ENCODE measurements around the gene ACACA. TPM values are rescaled to one million over a fixed set of nuclear protein-coding genes. Genes with fewer than 3 reads are reported as not detected.

The ACACA gene
- total RNA-seq, 2 donors from 2014 or later = 41.9 to 126 TPM

DNA sequence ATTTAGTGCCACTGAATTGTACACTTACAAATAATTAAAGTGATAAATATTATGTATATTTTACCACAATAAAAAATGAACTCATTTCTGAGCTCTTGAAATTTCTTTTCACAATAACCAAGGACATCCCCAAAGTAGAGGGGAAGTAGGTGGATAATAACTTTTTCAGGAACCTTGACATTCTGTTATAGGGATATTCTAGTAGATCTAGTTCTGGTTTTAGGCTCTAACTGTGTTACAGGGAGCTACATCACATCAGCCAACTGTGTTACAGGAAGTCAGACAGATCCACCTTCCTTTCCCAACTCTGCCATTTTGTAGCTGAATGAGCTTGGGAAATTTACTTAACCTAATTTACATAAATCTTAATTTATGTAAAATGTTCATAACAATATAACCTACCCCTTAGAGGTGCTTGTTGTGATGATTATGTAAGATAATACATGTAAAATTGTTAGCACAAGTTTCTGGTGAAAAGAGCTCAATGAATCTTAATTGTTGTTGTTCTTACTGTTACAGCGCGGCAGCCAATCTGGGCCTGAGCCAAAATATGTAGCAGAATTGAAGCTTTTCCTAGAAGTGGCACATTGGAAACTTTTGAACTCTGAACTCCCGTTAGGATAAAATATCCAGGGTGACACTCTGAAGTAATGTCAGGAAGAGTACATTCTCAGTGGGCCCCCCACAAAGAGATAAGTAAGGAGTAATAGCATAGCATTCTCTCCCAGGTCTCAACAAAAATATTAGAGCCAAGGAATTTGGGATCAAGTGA is 288.1 kb downstream of the ACACA start:
- ATAC-seq = no peak
- no peaks in the 10 kb centered on the region for H3K36me3 Mint-ChIP-seq
- no peaks in the 10 kb centered on the region for H3K4me1 Mint-ChIP-seq (ENCODE audit: low read depth in 2 of 2)

DNA sequence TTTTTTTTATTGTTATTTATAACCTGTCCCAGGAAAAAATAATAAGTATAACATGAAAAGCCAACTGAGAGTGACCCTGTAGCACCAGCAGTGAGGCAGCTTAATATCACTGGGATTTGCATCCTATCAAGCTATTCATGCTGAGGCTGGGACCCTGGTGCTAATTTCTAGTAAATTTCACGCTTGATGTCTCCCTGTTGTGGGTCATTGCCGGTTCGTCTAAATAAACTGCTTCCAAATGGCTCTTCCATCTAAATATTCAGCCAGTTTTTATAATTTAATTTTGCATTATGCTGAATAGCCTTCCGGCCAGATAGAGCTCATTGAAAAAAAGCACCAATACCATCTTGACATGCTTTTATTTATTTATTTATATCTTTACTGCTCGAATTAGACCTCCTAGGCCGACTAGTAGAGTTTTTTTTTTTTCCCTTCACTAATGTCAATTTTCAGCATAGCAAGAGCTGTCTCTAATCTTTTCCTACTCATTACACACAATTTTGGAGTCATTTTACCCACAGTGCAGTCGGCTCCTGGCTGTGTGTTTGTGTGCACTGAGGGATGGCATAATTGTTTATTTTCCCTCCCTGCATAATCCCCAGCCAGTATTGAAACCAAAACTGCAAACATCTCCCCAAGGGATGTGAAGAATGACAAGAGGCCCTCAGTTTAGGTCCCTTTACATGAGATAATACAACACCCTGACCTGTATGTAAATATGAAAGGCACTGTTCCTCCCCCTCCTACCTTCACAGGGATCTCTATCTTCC is 289.1 kb downstream of the ACACA start:
- Mint-ChIP-seq H3K27me3 (no peaks in the 10 kb centered on the region), H3K4me3 (no peak overlapping the region), H3K9me3 (no peaks in the 10 kb centered on the region), H3K36me3 (no peaks in the 10 kb centered on the region), H3K27ac (no peak overlapping the region), H3K4me1 (ENCODE audit: low read depth in 2 of 2) (no peaks in the 10 kb centered on the region)
- ATAC-seq = no peak
- DNase-seq (ENCODE audit: low spot score) = no peak

More for the DNA sequence above, 288.1 kb downstream of the ACACA start:
- no peak overlapping the region for H3K4me3 Mint-ChIP-seq
- DNase-seq (ENCODE audit: low spot score) = no peak
- no peaks in the 10 kb centered on the region for H3K9me3 Mint-ChIP-seq
- H3K27ac Mint-ChIP-seq = no peak overlapping the region
- no peaks in the 10 kb centered on the region for H3K27me3 Mint-ChIP-seq

DNA sequence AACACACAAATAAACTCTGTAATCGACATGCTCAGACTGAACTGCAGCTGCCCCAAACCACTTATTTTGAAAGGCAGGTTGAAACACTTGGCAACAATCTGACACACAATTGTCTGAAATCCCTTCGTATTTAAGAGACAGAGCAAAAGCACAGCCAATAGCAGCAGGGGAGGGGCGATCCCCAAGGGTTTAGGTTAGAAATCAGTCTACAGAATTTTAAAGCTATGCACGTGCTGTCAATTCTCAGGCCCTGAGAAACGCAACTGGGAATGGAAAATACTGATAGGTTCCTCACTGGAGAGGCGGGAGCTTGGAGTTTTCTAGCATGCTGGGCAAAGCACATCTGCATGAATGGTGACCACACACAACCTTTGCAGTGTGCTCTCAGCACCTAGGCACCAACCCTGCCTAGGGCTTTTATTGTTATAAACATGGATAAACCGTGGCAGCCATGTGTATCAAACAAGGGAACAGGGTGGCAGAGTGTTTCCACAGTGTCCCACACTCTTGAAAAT is 289.9 kb downstream of the ACACA start:
- H3K4me3 Mint-ChIP-seq = no peak overlapping the region
- no peaks in the 10 kb centered on the region for H3K36me3 Mint-ChIP-seq
- DNase-seq (ENCODE audit: low spot score) (no peak), ATAC-seq (no peak)
- no peak overlapping the region for H3K27ac Mint-ChIP-seq
- H3K9me3 Mint-ChIP-seq = no peaks in the 10 kb centered on the region
- no peaks in the 10 kb centered on the region for H3K4me1 Mint-ChIP-seq (ENCODE audit: low read depth in 2 of 2)
- no peaks in the 10 kb centered on the region for H3K27me3 Mint-ChIP-seq

DNA sequence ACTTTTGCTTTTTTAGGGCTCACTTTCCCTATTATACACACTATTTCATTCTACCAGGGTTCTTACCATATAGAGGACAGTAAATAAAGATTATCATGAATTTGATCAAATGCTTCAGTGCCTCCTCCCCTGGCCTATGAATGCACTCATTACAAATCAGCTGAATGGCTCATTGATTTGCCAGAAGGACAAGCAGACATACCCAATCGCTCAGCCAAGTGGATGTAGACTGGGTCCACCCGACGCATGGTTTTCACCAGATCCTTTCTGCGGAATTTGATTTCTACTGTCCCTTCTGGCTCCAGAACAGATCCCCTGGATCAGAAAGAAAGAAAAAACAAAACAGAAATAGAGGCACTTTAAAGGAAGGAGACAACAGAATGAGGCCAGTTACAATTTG is 295.3 kb downstream of the ACACA start:
- Mint-ChIP-seq H3K4me3 (no peak overlapping the region), H3K9me3 (no peaks in the 10 kb centered on the region), H3K27me3 (no peaks in the 10 kb centered on the region), H3K4me1 (ENCODE audit: low read depth in 2 of 2) (no peaks in the 10 kb centered on the region), H3K27ac (no peak overlapping the region), H3K36me3 (peaks cover 7% of the 10 kb centered on the region)
- ATAC-seq (no peak), DNase-seq (ENCODE audit: low spot score) (no peak)

DNA sequence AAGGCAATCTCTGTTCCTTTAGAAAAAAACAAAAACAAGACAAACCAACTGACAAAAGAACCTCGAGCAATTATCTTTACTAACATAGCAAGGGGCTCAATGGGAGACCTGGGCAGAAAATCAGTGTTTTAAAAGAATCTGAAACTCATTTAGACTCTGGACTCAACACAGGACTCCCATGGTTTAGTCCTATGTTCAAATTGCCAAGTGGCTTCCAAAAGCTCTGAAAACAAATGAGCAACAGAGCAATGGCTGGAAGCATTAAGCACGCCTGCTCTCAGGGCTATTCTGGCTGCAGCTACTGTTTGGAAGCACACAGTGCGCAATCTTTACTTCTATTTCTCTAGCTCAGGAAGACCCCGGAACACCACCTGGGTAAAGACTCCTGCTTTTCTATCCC is 295.9 kb downstream of the ACACA start:
- Mint-ChIP-seq H3K27me3 (no peaks in the 10 kb centered on the region), H3K36me3 (peaks cover 7% of the 10 kb centered on the region), H3K27ac (no peak overlapping the region)

DNA sequence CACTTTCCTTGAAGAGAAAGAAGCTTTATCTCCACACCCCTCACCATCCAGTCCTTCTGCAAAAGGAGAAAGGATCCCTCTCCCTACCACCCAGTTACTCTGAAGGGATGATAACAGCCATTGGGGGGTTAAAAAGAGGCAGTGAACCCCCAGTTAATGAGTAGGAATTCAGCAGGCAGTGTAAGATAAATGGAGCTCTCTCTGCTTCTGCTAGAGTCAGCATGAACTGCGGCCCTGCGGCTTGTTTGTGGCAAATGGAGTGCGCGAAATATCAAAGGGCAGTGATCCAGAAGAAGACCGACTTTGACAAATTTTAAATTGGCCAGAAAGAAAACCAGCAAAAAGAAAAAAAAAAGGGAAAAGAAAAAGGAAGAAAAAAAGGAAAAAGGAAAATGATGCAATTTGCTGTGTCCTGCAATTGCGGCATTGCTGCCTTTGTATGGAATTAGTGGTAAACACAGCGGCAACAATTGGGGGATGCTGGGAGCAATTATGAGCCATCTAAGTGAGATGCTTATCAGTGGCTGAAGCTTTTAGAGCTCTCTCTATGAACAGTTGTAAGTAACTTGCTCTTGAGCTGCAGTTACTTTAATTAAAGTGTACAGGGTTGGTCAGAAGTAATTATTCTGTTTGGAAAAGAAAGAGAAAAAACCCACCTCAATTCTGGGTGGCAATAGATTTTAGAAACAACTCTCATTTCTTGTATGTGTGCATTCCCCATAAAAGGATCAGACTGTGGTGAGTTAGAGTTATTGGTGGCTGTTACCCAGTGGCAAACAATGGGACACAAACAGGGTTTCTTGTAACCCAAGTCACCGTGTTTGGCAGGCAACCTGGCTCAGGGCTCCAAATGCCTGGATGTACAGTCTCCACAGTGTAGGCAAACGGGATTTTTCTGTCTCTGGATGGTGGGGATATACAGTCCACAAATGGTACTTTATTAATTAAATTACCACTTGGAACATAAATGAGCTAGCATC is 296.6 kb downstream of the ACACA start:
- DNase-seq (ENCODE audit: low spot score) (no peak), ATAC-seq (no peak)
- Mint-ChIP-seq H3K4me3 (no peak overlapping the region), H3K9me3 (no peaks in the 10 kb centered on the region), H3K27me3 (no peaks in the 10 kb centered on the region), H3K4me1 (ENCODE audit: low read depth in 2 of 2) (no peaks in the 10 kb centered on the region), H3K27ac (no peak overlapping the region), H3K36me3 (peaks cover 7% of the 10 kb centered on the region)

More for the DNA sequence above, 295.9 kb downstream of the ACACA start:
- H3K9me3 Mint-ChIP-seq = no peaks in the 10 kb centered on the region
- H3K4me1 Mint-ChIP-seq (ENCODE audit: low read depth in 2 of 2) = no peaks in the 10 kb centered on the region
- ATAC-seq = no peak
- DNase-seq (ENCODE audit: low spot score) = no peak
- H3K4me3 Mint-ChIP-seq = no peak overlapping the region

DNA sequence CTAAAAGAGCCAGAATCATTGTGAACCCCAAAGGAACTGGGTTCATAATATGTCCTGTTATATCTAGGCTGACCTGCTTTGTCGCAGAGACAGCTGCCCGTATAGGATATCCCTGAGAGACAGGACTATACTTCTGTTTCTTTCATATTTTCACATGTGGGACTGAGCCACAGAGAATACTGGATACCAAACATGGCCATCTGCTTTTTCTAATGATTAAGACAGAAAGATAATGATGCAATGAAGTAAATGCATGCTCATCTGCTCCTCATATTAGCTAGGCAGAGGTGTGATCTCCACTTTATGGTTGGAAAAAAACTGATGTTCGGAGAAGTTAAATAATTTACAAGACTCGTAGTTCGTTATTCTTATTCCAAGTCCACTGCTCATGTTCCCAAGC is 297.5 kb downstream of the ACACA start:
- ATAC-seq (no peak), DNase-seq (ENCODE audit: low spot score) (no peak)
- H3K9me3 Mint-ChIP-seq = no peaks in the 10 kb centered on the region
- peaks cover 7% of the 10 kb centered on the region for H3K36me3 Mint-ChIP-seq
- H3K27me3 Mint-ChIP-seq = no peaks in the 10 kb centered on the region
- no peak overlapping the region for H3K27ac Mint-ChIP-seq
- H3K4me1 Mint-ChIP-seq (ENCODE audit: low read depth in 2 of 2) = no peaks in the 10 kb centered on the region
- no peak overlapping the region for H3K4me3 Mint-ChIP-seq

DNA sequence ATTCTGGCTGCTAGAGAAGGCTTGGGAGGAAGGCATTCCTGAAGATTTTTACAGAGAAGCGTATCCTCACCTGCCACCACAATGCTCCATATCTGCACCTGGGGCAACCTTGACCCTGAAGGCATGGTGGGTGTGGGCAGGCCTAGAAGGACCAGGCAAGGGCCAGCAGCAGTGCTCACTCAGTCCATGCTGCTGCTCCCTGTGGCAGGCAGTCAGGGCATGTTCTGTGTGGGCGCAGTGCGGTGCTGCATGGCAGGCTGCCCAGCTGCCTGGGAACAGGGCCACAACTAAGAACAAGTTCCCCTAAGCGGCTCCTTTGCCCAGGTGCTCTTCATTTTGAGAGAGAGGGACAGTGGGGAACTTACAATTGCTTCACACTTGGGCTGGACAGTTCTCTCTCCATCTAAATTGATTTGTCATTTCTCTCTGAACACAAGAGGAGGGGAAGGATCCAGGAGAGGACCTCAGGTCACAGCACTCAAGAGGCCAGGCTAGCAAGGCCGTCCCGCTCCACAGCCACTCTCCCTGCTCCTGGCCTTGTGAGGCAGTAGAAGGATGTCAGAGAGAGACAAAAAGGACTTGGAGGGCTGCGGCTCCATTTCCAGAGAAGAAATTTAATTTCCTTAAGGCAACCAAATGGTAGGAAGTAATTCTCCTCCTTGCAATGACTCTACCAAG is 299.1 kb downstream of the ACACA start:
- Mint-ChIP-seq H3K4me3 (no peak overlapping the region), H3K27me3 (no peaks in the 10 kb centered on the region), H3K36me3 (peaks cover 7% of the 10 kb centered on the region), H3K27ac (no peak overlapping the region), H3K9me3 (no peaks in the 10 kb centered on the region), H3K4me1 (ENCODE audit: low read depth in 2 of 2) (no peaks in the 10 kb centered on the region)
- DNase-seq (ENCODE audit: low spot score) (no peak), ATAC-seq (peak in 1 of 2 donors; percentile 53)

DNA sequence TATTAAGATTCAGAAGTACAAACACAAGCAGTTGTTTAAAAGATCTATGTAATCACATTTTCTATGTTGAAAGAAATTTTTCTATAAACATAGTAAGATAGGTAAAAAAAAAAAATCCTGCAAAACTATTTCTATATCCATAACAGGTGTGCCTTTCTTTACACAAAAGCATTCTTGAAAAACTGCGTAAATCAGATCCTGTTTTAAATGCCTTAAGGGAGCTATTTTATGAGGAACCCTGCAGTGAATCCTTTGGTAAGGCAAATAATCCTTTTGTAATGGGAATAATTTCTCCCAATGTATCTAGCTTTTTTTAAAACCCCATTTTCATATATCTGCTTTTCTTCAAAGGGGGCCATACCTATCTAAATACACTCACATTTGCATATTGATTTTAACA is 300.6 kb downstream of the ACACA start:
- Mint-ChIP-seq H3K4me3 (no peak overlapping the region), H3K4me1 (ENCODE audit: low read depth in 2 of 2) (no peaks in the 10 kb centered on the region), H3K27ac (no peak overlapping the region)

DNA sequence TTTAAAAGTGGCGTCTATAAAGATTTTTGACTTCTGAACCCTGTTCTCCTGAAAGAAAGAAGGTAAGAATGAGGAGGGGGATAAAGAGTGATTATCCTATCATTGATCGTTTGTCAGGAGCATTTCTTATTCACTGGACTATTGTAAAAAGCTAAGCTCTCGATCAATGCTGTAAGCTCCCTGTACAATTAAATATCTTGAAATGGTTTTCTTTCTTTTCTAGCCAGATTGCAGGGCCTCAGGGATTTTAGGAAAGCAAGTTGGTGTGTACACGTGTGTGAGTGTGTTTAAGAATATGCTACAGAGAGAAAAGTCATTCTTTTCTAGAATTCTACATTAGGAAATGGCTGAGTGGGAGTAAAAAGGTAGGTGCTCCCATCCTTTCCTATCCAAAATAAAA is 303.4 kb downstream of the ACACA start:
- no peak for DNase-seq (ENCODE audit: low spot score)
- Mint-ChIP-seq H3K9me3 (no peaks in the 10 kb centered on the region), H3K4me3 (no peak overlapping the region), H3K4me1 (ENCODE audit: low read depth in 2 of 2) (no peaks in the 10 kb centered on the region), H3K27ac (no peak overlapping the region), H3K36me3 (no peaks in the 10 kb centered on the region), H3K27me3 (no peaks in the 10 kb centered on the region)
- no peak for ATAC-seq

More for the DNA sequence above, 300.6 kb downstream of the ACACA start:
- Mint-ChIP-seq H3K36me3 (peaks cover 7% of the 10 kb centered on the region), H3K27me3 (no peaks in the 10 kb centered on the region), H3K9me3 (no peaks in the 10 kb centered on the region)
- ATAC-seq (no peak), DNase-seq (ENCODE audit: low spot score) (no peak)

DNA sequence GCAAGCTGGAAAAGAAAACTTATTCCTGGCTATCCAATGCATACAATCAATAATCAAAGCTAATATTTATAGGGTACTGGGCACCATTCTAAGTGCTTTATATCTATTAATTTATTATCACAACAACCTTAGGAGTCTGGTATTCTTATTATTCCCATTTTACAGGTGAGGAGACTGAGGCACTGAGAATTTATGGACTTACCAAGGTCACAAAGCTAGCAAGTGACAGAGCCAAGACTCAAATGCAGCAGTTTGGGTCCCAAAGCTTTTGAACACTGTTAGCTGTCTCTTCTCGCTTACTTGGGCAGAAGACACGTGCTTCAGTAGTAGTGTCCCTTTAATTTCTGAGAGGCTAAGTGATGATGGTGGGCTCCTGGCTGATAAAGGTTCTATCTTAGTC is 305.3 kb downstream of the ACACA start:
- H3K4me3 Mint-ChIP-seq = no peak overlapping the region
- no peaks in the 10 kb centered on the region for H3K27me3 Mint-ChIP-seq
- ATAC-seq = no peak
- peaks cover 5% of the 10 kb centered on the region for H3K36me3 Mint-ChIP-seq
- peaks cover 0 to 3% of the 10 kb centered on the region in 2 donors for H3K4me1 Mint-ChIP-seq (ENCODE audit: low read depth in 2 of 2)
- H3K9me3 Mint-ChIP-seq = no peaks in the 10 kb centered on the region
- H3K27ac Mint-ChIP-seq = no peak overlapping the region
- no peak for DNase-seq (ENCODE audit: low spot score)

DNA sequence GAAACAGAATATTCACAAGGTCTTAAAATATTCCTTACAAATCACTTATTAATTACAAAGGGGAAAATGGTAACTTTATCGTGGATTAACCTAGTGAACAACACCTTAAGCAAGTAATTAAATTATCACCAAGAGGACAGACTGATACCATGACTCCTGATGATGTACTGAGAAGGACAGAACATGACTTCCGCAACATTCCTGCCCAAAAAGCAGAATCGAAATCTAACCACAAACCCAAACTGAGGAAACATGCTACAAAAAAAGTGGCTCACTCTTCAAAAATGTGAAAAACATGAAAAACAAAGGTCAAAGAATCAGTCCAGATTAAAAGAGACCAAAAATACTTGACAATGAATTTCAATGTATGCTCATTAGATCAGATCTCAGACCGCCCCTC is 306.4 kb downstream of the ACACA start:
- DNase-seq (ENCODE audit: low spot score) (no peak), ATAC-seq (no peak)
- Mint-ChIP-seq H3K36me3 (peaks cover 9% of the 10 kb centered on the region), H3K9me3 (no peaks in the 10 kb centered on the region), H3K4me1 (ENCODE audit: low read depth in 2 of 2) (peaks cover 0 to 5% of the 10 kb centered on the region in 2 donors), H3K27me3 (no peaks in the 10 kb centered on the region), H3K4me3 (no peak overlapping the region), H3K27ac (no peak overlapping the region)

All from natural killer cell treated with Interleukin-12 subunit alpha and Interleukin-12 subunit beta and Interleukin-15 and Interleukin-18, amount 100 ng/mL, for 72 hours (primary cell).